ENCODE data around the gene ACOXL. TPM values are rescaled to one million over a fixed set of nuclear protein-coding genes. Genes with fewer than 3 reads are reported as not detected.
"Not testable (repeated sequence)": the region's sequence is repeated elsewhere in the genome, so short reads cannot be mapped to it uniquely, and the experiment has no call there.

The ACOXL gene
- total RNA-seq, 3 donors from 2014 or later: 0.24 to 0.32 (median 0.30) TPM

- H3K36me3 Mint-ChIP-seq (ENCODE audit: insufficient read depth): no peaks in the 10 kb centered on the region
- no peaks in the 10 kb centered on the region for H3K27me3 Mint-ChIP-seq (ENCODE audit: low read depth)
- H3K4me1 Mint-ChIP-seq (ENCODE audit: low read depth): no peaks in the 10 kb centered on the region
- no peaks in the 10 kb centered on the region for H3K9me3 Mint-ChIP-seq
- ATAC-seq: no peak
- H3K4me3 Mint-ChIP-seq: no peak overlapping the region
- no peak for DNase-seq
Observed at GRCh38 chr2:110946902-110947301, 214.5 kb downstream of the ACOXL start.

GRCh38 chr2:110948027-110948674, 215.8 kb downstream of the ACOXL start:
- Mint-ChIP-seq H3K4me1 (ENCODE audit: low read depth) (no peaks in the 10 kb centered on the region), H3K9me3 (no peaks in the 10 kb centered on the region), H3K4me3 (no peak overlapping the region), H3K27me3 (ENCODE audit: low read depth) (no peaks in the 10 kb centered on the region), H3K36me3 (ENCODE audit: insufficient read depth) (no peaks in the 10 kb centered on the region)
- no peak for DNase-seq
- no peak for ATAC-seq

GRCh38 chr2:110950281-110950680, 217.9 kb downstream of the ACOXL start:
- DNase-seq: no peak
- H3K4me1 Mint-ChIP-seq (ENCODE audit: low read depth): no peaks in the 10 kb centered on the region

GRCh38 chr2:110955045-110955444, 222.7 kb downstream of the ACOXL start:
- H3K4me1 Mint-ChIP-seq (ENCODE audit: low read depth): no peaks in the 10 kb centered on the region
- DNase-seq (no peak), ATAC-seq (no peak)
- H3K27me3 Mint-ChIP-seq (ENCODE audit: low read depth): peaks cover 23% of the 10 kb centered on the region
- H3K36me3 Mint-ChIP-seq (ENCODE audit: insufficient read depth): no peaks in the 10 kb centered on the region
- no peaks in the 10 kb centered on the region for H3K9me3 Mint-ChIP-seq
- H3K4me3 Mint-ChIP-seq: no peak overlapping the region

More at GRCh38 chr2:110950281-110950680, 217.9 kb downstream of the ACOXL start:
- H3K27me3 Mint-ChIP-seq (ENCODE audit: low read depth): peaks cover 3% of the 10 kb centered on the region
- H3K36me3 Mint-ChIP-seq (ENCODE audit: insufficient read depth): no peaks in the 10 kb centered on the region
- ATAC-seq: no peak
- H3K9me3 Mint-ChIP-seq: no peaks in the 10 kb centered on the region
- H3K4me3 Mint-ChIP-seq: no peak overlapping the region

GRCh38 chr2:110955556-110955955, 223.2 kb downstream of the ACOXL start:
- no peak for ATAC-seq
- H3K36me3 Mint-ChIP-seq (ENCODE audit: insufficient read depth): no peaks in the 10 kb centered on the region
- no peaks in the 10 kb centered on the region for H3K4me1 Mint-ChIP-seq (ENCODE audit: low read depth)
- DNase-seq: no peak
- H3K4me3 Mint-ChIP-seq: no peak overlapping the region
- H3K27me3 Mint-ChIP-seq (ENCODE audit: low read depth): peaks cover 23% of the 10 kb centered on the region
- H3K9me3 Mint-ChIP-seq: no peaks in the 10 kb centered on the region

- H3K9me3 Mint-ChIP-seq: no peaks in the 10 kb centered on the region
- no peak for ATAC-seq
- no peak for DNase-seq
- no peaks in the 10 kb centered on the region for H3K36me3 Mint-ChIP-seq (ENCODE audit: insufficient read depth)
- H3K4me1 Mint-ChIP-seq (ENCODE audit: low read depth): no peaks in the 10 kb centered on the region
- H3K27me3 Mint-ChIP-seq (ENCODE audit: low read depth): peaks cover 30% of the 10 kb centered on the region
- H3K4me3 Mint-ChIP-seq: no peak overlapping the region
Observed at GRCh38 chr2:110957293-110957692, 224.9 kb downstream of the ACOXL start.

GRCh38 chr2:110958346-110959119, 226.2 kb downstream of the ACOXL start:
- DNase-seq (no peak), ATAC-seq (no peak)
- H3K4me1 Mint-ChIP-seq (ENCODE audit: low read depth): no peaks in the 10 kb centered on the region
- peaks cover 33% of the 10 kb centered on the region for H3K27me3 Mint-ChIP-seq (ENCODE audit: low read depth)
- no peak overlapping the region for H3K4me3 Mint-ChIP-seq
- H3K36me3 Mint-ChIP-seq (ENCODE audit: insufficient read depth): no peaks in the 10 kb centered on the region
- no peaks in the 10 kb centered on the region for H3K9me3 Mint-ChIP-seq

GRCh38 chr2:110959198-110959597, 226.8 kb downstream of the ACOXL start:
- H3K9me3 Mint-ChIP-seq: no peaks in the 10 kb centered on the region
- ATAC-seq (no peak), DNase-seq (no peak)
- H3K4me3 Mint-ChIP-seq: no peak overlapping the region
- no peaks in the 10 kb centered on the region for H3K4me1 Mint-ChIP-seq (ENCODE audit: low read depth)
- no peaks in the 10 kb centered on the region for H3K36me3 Mint-ChIP-seq (ENCODE audit: insufficient read depth)
- H3K27me3 Mint-ChIP-seq (ENCODE audit: low read depth): peaks cover 36% of the 10 kb centered on the region

GRCh38 chr2:110960281-110960680, 227.9 kb downstream of the ACOXL start:
- peaks cover 42% of the 10 kb centered on the region for H3K27me3 Mint-ChIP-seq (ENCODE audit: low read depth)
- H3K4me3 Mint-ChIP-seq: no peak overlapping the region
- peaks cover 4% of the 10 kb centered on the region for H3K9me3 Mint-ChIP-seq
- no peaks in the 10 kb centered on the region for H3K4me1 Mint-ChIP-seq (ENCODE audit: low read depth)
- DNase-seq: no peak
- no peak for ATAC-seq
- H3K36me3 Mint-ChIP-seq (ENCODE audit: insufficient read depth): no peaks in the 10 kb centered on the region

GRCh38 chr2:110960954-110961353, 228.6 kb downstream of the ACOXL start:
- Mint-ChIP-seq H3K36me3 (ENCODE audit: insufficient read depth) (no peaks in the 10 kb centered on the region), H3K27me3 (ENCODE audit: low read depth) (peaks cover 44% of the 10 kb centered on the region)

GRCh38 chr2:110961643-110962042, 229.3 kb downstream of the ACOXL start:
- not testable (repeated sequence) for H3K36me3 Mint-ChIP-seq (ENCODE audit: insufficient read depth); H3K4me1 Mint-ChIP-seq (ENCODE audit: low read depth); H3K9me3 Mint-ChIP-seq; ATAC-seq; H3K4me3 Mint-ChIP-seq; DNase-seq
- H3K27me3 Mint-ChIP-seq (ENCODE audit: low read depth): peaks cover 39% of the 10 kb centered on the region

More at GRCh38 chr2:110960954-110961353, 228.6 kb downstream of the ACOXL start:
- peaks cover 4% of the 10 kb centered on the region for H3K9me3 Mint-ChIP-seq
- no peaks in the 10 kb centered on the region for H3K4me1 Mint-ChIP-seq (ENCODE audit: low read depth)
- ATAC-seq (no peak), DNase-seq (no peak)
- no peak overlapping the region for H3K4me3 Mint-ChIP-seq

GRCh38 chr2:110969696-110970095, 237.3 kb downstream of the ACOXL start:
- H3K9me3 Mint-ChIP-seq: peaks cover 4% of the 10 kb centered on the region
- DNase-seq (no peak), ATAC-seq (no peak)
- H3K27me3 Mint-ChIP-seq (ENCODE audit: low read depth): peaks cover 20% of the 10 kb centered on the region
- no peaks in the 10 kb centered on the region for H3K4me1 Mint-ChIP-seq (ENCODE audit: low read depth)
- no peak overlapping the region for H3K4me3 Mint-ChIP-seq
- H3K36me3 Mint-ChIP-seq (ENCODE audit: insufficient read depth): no peaks in the 10 kb centered on the region

- H3K36me3 Mint-ChIP-seq (ENCODE audit: insufficient read depth): no peaks in the 10 kb centered on the region
Observed at GRCh38 chr2:110970201-110970600, 237.8 kb downstream of the ACOXL start.

GRCh38 chr2:110971811-110972210, 239.4 kb downstream of the ACOXL start:
- peaks cover 12% of the 10 kb centered on the region for H3K27me3 Mint-ChIP-seq (ENCODE audit: low read depth)
- no peaks in the 10 kb centered on the region for H3K4me1 Mint-ChIP-seq (ENCODE audit: low read depth)
- H3K36me3 Mint-ChIP-seq (ENCODE audit: insufficient read depth): no peaks in the 10 kb centered on the region
- no peaks in the 10 kb centered on the region for H3K9me3 Mint-ChIP-seq
- DNase-seq (no peak), ATAC-seq (no peak)
- no peak overlapping the region for H3K4me3 Mint-ChIP-seq

More at GRCh38 chr2:110970201-110970600, 237.8 kb downstream of the ACOXL start:
- Mint-ChIP-seq H3K4me3 (no peak overlapping the region), H3K9me3 (no peaks in the 10 kb centered on the region), H3K27me3 (ENCODE audit: low read depth) (peaks cover 18% of the 10 kb centered on the region), H3K4me1 (ENCODE audit: low read depth) (no peaks in the 10 kb centered on the region)
- no peak for DNase-seq
- no peak for ATAC-seq

- no peaks in the 10 kb centered on the region for H3K4me1 Mint-ChIP-seq (ENCODE audit: low read depth)
- peaks cover 11% of the 10 kb centered on the region for H3K27me3 Mint-ChIP-seq (ENCODE audit: low read depth)
- ATAC-seq: no peak
- DNase-seq: no peak
- no peak overlapping the region for H3K4me3 Mint-ChIP-seq
- H3K36me3 Mint-ChIP-seq (ENCODE audit: insufficient read depth): no peaks in the 10 kb centered on the region
- H3K9me3 Mint-ChIP-seq: no peaks in the 10 kb centered on the region
Observed at GRCh38 chr2:110973262-110973661, 240.9 kb downstream of the ACOXL start.

Measured in activated T-cell treated with anti-CD3 and anti-CD28 coated beads, Interleukin-2, amount 50 U/mL, for 4 hours (primary cell).